Head of caudate nucleus (tissue), 42 donors: ENCODE measurements around the gene ADAMTS4.

Experiments used
- DNase-seq, 42 donors: peaks; one replicate each; pipeline versions ENCODE4 v3.0.0 to v3.0.0-alpha.2; 2020 to 2021; ENCODE audit warnings: mixed read lengths in 7 of 42
- intact Hi-C: fragments of 100-400 bp; cut with DNase I; formaldehyde crosslinking; loops from one replicate; pipeline ENCODE4 v1.15.0; 2022

The ADAMTS4 gene

GRCh38 chr1:161199506-161200139, 769 bp upstream of the ADAMTS4 start:
- DNase-seq: peak in 11 of 42 donors; percentile 24 to 74 (median 45)
- intact Hi-C loops: no loop called here

- intact Hi-C loops: no loop called here
- DNase-seq: peak in 39 of 42 donors; percentile 39 to 88 (median 65)
Observed at GRCh38 chr1:161198194-161198896, 509 bp downstream of the ADAMTS4 start.

DNA sequence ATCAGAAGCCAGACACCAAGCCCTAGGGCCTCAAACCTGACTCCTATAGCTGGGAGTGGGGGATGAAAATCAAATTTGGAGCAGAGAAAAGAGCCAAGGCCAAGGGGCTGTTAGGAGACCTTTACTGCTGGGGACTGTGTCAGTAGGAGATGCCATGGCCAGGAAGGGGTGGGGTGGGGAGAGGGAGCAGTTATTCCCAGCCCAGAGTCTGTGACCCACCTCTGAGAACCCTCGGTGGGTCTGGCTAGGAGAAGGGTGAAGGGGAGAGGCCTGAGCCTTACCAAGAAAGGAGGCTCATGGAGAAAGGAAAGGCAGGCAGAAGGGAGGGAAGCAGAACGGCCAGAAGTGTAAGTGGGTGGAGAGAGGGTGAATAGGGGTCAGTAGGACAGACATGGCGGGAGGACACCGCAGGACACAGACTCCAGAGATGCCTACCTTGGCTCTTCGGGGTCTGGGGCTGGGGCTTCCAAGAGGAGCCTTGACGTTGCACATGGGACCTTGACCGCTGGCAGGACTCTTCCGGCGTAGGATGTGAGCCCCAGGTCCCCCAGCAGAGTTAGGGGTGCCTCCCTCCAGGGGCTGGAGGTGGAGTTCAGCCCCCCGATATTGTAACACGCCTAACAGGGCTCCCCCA, 1.2 kb downstream of the ADAMTS4 start:
- no peak for DNase-seq
- intact Hi-C loops: no loop called here

GRCh38 chr1:161196521-161197451, 2.1 kb downstream of the ADAMTS4 start:
- peak in 15 of 42 donors; percentile 30 to 75 (median 46) for DNase-seq
- intact Hi-C loops: no loop called here

DNA sequence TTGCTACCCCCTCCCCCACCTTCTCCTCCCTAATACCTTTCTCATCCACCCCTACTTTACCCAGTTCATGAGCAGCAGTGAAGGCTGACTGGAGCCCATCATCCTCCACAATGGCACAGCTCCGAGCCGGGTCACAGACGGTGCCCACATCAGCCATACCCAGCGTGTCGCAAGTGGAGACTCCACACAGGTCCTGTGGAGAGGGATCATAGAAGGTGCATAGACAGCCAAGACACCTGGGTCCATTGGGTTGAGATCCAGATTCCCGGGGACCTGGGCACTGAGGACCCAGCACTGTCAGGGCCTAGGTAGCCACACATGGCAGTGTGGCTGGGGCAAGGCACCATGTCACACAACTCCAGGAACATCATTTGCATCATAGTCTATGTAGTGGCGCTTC, 2.7 kb downstream of the ADAMTS4 start:
- intact Hi-C loops: no loop called here
- DNase-seq: no peak

GRCh38 chr1:161195171-161195570, 3.7 kb downstream of the ADAMTS4 start:
- intact Hi-C loops: no loop called here
- DNase-seq: peak in 3 of 42 donors; percentile 39 to 49 (median 43)

GRCh38 chr1:161193561-161194235, 5.2 kb downstream of the ADAMTS4 start:
- intact Hi-C loops: no loop called here
- DNase-seq: peak; percentile 72 to 95 (median 86)

DNA sequence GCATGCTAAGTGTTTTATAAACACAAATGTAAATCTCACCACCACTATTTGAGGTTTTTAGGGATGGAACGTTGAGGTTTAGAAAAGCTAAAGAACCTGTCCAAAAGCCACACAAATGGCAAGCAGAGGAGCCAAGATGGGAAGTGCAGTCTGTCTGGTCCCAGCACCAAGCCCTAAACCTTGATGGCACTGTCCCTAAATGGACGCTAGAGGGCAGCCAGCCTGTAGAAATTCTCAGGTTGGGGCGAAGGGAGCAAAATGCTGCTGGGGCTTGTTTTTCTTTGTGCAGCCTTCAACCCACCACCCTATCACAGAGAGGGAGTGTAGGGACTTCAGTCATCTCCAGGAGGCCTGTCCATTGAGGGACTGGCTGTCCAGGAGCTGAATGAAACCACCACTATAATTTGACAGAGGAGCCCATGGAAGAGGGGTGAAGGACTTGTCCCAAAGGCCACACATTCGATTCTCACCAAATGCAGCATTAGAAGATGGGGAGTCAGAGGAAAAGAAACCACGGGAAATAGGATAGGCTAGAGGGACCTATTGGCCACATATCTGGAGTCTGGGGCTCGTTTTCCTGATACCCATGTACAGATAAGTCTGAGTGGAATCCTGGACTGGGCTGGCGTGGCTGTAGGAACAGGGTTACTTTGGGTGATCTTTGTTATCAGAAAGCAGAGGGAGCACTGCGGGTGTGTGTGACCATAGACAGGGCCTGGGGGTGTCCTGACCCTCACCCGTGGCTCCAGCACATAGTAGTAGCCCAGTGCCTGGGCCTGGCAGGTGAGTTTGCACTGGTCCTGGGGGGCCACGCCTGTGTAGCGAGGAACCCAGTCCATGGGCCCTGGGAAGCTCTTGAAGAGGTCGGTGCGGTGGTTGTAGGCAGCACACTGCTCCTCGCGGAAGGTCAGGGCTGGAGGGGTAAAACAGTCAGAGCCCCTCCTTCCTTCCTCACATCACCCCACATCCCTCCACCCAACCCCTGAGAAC, 6.1 kb downstream of the ADAMTS4 start:
- intact Hi-C loops: no loop called here
- peak; percentile 37 to 90 (median 76) for DNase-seq

DNA sequence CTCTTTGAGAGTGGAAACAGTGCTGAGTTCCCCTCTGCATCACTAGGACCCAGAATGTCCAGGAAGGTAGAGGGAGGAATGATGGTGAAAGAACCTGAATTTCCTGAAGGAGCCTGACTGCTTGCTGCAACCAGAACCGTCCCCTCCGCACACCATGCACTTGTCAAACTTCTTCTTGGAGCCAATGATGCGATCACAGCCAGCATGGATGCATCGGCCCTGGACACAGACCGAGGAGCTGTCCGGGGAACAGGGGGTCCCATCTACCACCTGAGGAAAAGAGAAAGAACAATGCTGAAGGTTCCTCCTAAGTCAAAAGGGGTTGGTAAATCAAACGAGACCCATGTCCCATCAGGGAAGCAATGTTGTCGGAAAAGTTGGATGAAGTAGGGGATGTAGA, 6.9 kb downstream of the ADAMTS4 start:
- DNase-seq: no peak

GRCh38 chr1:161190962-161191521, 7.8 kb downstream of the ADAMTS4 start:
- peak in 19 of 42 donors; percentile 29 to 72 (median 53) for DNase-seq

More for the DNA sequence above, 6.9 kb downstream of the ADAMTS4 start:
- intact Hi-C loops: no loop called here

GRCh38 chr1:161189036-161189435, 9.8 kb downstream of the ADAMTS4 start:
- DNase-seq: no peak
- intact Hi-C loops: no loop called here

More at GRCh38 chr1:161190962-161191521, 7.8 kb downstream of the ADAMTS4 start:
- intact Hi-C loops: no loop called here

- intact Hi-C loops: no loop called here
- no peak for DNase-seq
Observed at GRCh38 chr1:161188381-161188780, 10.5 kb downstream of the ADAMTS4 start.

DNA sequence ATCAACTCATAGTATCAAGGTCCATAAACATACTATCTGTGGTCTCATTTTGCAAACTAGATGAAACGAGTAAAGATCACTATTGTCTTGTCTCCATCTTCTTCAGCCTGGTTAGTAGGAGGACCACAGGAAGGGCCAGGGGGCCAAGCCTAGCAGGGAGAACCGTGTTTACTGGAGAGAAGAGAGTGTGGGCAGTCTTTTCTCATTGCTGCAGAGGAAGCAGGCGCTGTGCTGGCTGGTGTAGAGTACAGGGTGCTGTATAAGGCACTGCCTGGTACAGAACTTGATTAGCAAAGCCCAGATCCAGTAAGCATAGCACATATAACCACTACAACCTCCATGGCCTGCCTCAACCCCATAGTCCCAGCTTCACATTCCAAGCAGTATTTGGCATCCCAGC, 11.5 kb downstream of the ADAMTS4 start:
- intact Hi-C loops: no loop called here
- peak in 1 of 42 donors; percentile 19 for DNase-seq

DNA sequence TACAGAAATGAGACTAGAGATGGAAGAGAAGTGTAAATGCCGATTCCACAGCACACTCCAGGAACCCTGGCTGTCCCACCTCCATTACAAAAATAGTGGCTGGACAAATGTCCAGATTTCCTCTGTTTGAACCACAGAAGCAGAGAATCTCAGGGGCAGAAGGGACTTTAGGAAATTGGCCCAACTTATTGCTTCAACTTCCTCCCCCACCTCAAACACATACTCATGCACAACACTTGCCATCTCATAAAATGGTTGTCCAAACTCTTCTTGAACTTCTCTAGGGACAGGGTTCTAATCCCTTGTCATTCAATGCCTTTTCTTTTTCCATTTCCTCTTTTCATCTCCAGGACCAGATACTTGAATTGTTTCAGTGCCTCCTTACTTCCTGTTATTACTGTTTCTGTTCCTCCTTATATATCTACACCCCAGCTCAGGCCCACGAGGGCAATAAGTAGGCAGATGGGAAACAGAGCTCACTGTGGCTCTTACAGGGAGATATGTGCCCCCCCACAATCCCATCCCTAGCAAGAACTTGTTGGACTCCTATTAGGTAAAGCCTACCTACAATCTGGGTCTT, 13.0 kb downstream of the ADAMTS4 start:
- DNase-seq: no peak
- intact Hi-C loops: no loop called here

DNA sequence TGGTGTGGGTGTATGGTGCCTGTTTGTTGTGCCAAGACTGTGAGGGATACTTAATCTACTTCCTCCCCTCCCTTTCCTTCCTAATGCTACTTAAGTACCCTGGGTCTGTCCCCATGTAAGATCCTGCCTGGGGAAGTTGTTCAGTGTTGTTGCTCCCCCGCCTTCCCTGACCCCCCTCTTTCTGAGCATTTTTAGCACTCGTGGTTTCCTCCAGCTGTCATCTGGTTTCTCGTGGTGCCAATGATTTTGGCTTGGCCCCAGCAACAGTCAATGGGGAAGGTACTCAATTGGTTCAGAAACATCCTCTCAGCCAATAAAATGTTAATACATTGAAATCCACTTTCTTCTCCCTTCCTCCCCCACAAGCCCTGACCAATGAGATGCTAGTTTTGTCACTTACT, 13.6 kb downstream of the ADAMTS4 start:
- DNase-seq: peak in 24 of 42 donors; percentile 37 to 73 (median 54)
- intact Hi-C loops: no loop called here

DNA sequence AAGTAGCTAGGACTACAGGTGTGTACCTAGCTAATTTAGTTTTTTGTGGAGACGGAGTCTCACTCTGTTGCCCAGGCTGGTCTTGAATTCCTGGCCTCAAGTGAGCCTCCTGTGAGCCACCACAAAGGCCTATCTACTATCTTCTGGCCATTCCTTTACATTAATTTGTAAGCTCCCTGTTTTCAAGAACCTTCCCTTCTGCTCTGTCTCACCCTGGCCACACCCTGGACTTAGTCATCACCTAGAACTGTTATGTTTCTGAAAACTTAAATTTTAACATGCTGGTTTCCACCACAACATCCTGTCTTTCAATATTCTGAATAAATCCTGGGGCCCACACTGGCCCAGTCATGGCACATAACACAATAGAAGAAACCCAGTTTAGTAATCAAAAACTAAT, 16.6 kb downstream of the ADAMTS4 start:
- no peak for DNase-seq
- intact Hi-C loops: no loop called here

GRCh38 chr1:161180639-161181038, 18.2 kb downstream of the ADAMTS4 start:
- intact Hi-C loops: no loop called here
- DNase-seq: no peak
